ENCODE results near the gene ST3GAL5. TPM values are rescaled to one million over a fixed set of nuclear protein-coding genes. Genes with fewer than 3 reads are reported as not detected.

ST3GAL5 gene
- polyA plus RNA-seq, 4 donors: 1.6 to 5.3 (median 3.6) TPM

DNA sequence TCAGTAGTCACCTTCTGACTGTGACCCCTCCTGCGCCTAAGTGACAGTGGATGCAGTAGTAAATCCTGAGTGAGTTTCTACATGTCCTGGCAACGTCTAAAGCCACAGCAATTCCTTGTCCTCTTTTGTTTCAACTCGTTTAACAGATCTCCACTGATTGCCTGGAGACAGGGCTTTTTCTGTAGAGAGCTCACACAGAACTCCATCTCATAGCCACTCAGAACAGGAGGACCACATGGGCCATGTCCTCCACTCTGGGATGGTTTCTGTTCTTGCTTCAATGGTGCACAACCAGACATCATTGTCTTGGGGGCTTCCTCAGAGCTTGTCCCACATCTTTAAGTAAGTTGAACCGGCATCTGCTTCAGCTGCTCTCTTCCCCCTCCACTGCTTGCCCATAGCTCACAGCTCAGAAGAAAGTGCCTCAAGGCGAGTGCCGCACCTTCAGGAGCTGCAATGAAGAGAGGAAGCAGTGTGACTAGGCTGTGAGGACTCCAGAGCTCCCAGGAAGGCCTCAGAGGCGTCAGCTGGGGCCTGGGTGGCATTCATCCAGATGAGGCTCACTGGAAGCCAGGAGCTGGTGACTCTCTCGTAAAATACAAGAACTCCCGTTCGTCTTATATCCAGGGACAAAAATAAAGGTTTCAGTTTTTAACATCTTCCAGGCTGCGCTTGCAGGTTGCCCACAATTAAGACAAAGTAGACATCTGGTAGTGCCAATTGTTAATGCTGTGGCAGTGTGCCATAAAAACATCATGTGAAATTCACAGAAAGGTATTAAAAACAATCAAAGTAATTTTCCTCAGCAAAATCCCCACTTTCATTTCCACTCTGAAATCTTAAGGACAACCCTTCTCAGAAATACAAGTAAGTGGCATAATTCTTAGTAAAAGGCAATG, 37.3 kb downstream of the ST3GAL5 start:
- 67 to 75% (median 68%) methylated on average over 11 of the region's 11 CpGs for WGBS, 3 donors
- peaks cover 0 to 4% (median 0%) of the 10 kb centered on the region in 3 donors for H3K4me1 ChIP-seq (ENCODE audit: control insufficient read depth in 3 of 3, insufficient read depth in 2 of 3, low read depth in 1 of 3, low read length in 2 of 3)
- H3K27ac ChIP-seq (ENCODE audit: low read depth in 1 of 3, low read length in 2 of 3): peak overlapping the region in 2 of 3 donors; percentile 52 to 68
- peaks cover 0 to 6% (median 0%) of the 10 kb centered on the region in 3 donors for H3K36me3 ChIP-seq (ENCODE audit: control insufficient read depth in 3 of 3, insufficient read depth in 2 of 3, low read depth in 1 of 3, low read length in 3 of 3)
- H3K9me3 ChIP-seq (ENCODE audit: control insufficient read depth in 2 of 2, insufficient read depth in 1 of 2, low read depth in 1 of 2, low read length in 1 of 2): no peaks in the 10 kb centered on the region
- H3K4me3 ChIP-seq (ENCODE audit: low read depth in 1 of 3, low read length in 3 of 3): no peak overlapping the region
- no peaks in the 10 kb centered on the region for H3K27me3 ChIP-seq (ENCODE audit: control insufficient read depth in 3 of 3, insufficient read depth in 3 of 3, low read length in 3 of 3)
- DNase-seq: no peak
- no peak for FAIRE-seq

- H3K27me3 ChIP-seq (ENCODE audit: control insufficient read depth in 3 of 3, insufficient read depth in 3 of 3, low read length in 3 of 3): no peaks in the 10 kb centered on the region
- no peak for FAIRE-seq
- H3K27ac ChIP-seq (ENCODE audit: low read depth in 1 of 3, low read length in 2 of 3): no peak overlapping the region
- H3K4me1 ChIP-seq (ENCODE audit: control insufficient read depth in 3 of 3, insufficient read depth in 2 of 3, low read depth in 1 of 3, low read length in 2 of 3): peaks cover 0 to 4% (median 0%) of the 10 kb centered on the region in 3 donors
- DNase-seq: no peak
- peaks cover 0 to 6% (median 0%) of the 10 kb centered on the region in 3 donors for H3K36me3 ChIP-seq (ENCODE audit: control insufficient read depth in 3 of 3, insufficient read depth in 2 of 3, low read depth in 1 of 3, low read length in 3 of 3)
- no peak overlapping the region for H3K4me3 ChIP-seq (ENCODE audit: low read depth in 1 of 3, low read length in 3 of 3)
- H3K9me3 ChIP-seq (ENCODE audit: control insufficient read depth in 2 of 2, insufficient read depth in 1 of 2, low read depth in 1 of 2, low read length in 1 of 2): no peaks in the 10 kb centered on the region
- WGBS, 3 donors: 90 to 94% (median 92%) methylated on average over 10 of the region's 10 CpGs
These were observed 38.3 kb downstream of the ST3GAL5 start for GRCh38 chr2:85850451-85850850.

GRCh38 chr2:85847051-85847588, 41.7 kb downstream of the ST3GAL5 start:
- H3K27ac ChIP-seq (ENCODE audit: low read depth in 1 of 3, low read length in 2 of 3): no peak overlapping the region
- H3K36me3 ChIP-seq (ENCODE audit: control insufficient read depth in 3 of 3, insufficient read depth in 2 of 3, low read depth in 1 of 3, low read length in 3 of 3): peaks cover 0 to 2% (median 0%) of the 10 kb centered on the region in 3 donors
- H3K27me3 ChIP-seq (ENCODE audit: control insufficient read depth in 3 of 3, insufficient read depth in 3 of 3, low read length in 3 of 3): no peaks in the 10 kb centered on the region
- FAIRE-seq: no peak
- no peak overlapping the region for H3K4me3 ChIP-seq (ENCODE audit: low read depth in 1 of 3, low read length in 3 of 3)
- 64 to 65% (median 64%) methylated on average over 2 of the region's 2 CpGs for WGBS, 3 donors
- no peak for DNase-seq
- H3K9me3 ChIP-seq (ENCODE audit: control insufficient read depth in 2 of 2, insufficient read depth in 1 of 2, low read depth in 1 of 2, low read length in 1 of 2): peaks cover 0 to 3% of the 10 kb centered on the region in 2 donors
- no peaks in the 10 kb centered on the region for H3K4me1 ChIP-seq (ENCODE audit: control insufficient read depth in 3 of 3, insufficient read depth in 2 of 3, low read depth in 1 of 3, low read length in 2 of 3)

GRCh38 chr2:85846411-85846810, 42.4 kb downstream of the ST3GAL5 start:
- H3K27ac ChIP-seq (ENCODE audit: low read depth in 1 of 3, low read length in 2 of 3): no peak overlapping the region
- H3K4me3 ChIP-seq (ENCODE audit: low read depth in 1 of 3, low read length in 3 of 3): no peak overlapping the region
- no peak for FAIRE-seq
- WGBS, 3 donors: 83 to 87% (median 84%) methylated on average over 4 of the region's 4 CpGs
- peaks cover 0 to 3% of the 10 kb centered on the region in 2 donors for H3K9me3 ChIP-seq (ENCODE audit: control insufficient read depth in 2 of 2, insufficient read depth in 1 of 2, low read depth in 1 of 2, low read length in 1 of 2)
- DNase-seq: no peak
- no peaks in the 10 kb centered on the region for H3K4me1 ChIP-seq (ENCODE audit: control insufficient read depth in 3 of 3, insufficient read depth in 2 of 3, low read depth in 1 of 3, low read length in 2 of 3)
- H3K36me3 ChIP-seq (ENCODE audit: control insufficient read depth in 3 of 3, insufficient read depth in 2 of 3, low read depth in 1 of 3, low read length in 3 of 3): peaks cover 0 to 2% (median 0%) of the 10 kb centered on the region in 3 donors
- H3K27me3 ChIP-seq (ENCODE audit: control insufficient read depth in 3 of 3, insufficient read depth in 3 of 3, low read length in 3 of 3): no peaks in the 10 kb centered on the region

- H3K4me3 ChIP-seq (ENCODE audit: low read depth in 1 of 3, low read length in 3 of 3): no peak overlapping the region
These were observed 44.3 kb downstream of the ST3GAL5 start for GRCh38 chr2:85844486-85844885.

GRCh38 chr2:85843543-85843942, 45.2 kb downstream of the ST3GAL5 start:
- Histone ChIP-seq H3K27me3 (ENCODE audit: control insufficient read depth in 3 of 3, insufficient read depth in 3 of 3, low read length in 3 of 3) (no peaks in the 10 kb centered on the region), H3K4me3 (ENCODE audit: low read depth in 1 of 3, low read length in 3 of 3) (no peak overlapping the region), H3K9me3 (ENCODE audit: control insufficient read depth in 2 of 2, insufficient read depth in 1 of 2, low read depth in 1 of 2, low read length in 1 of 2) (peaks cover 0 to 3% of the 10 kb centered on the region in 2 donors), H3K36me3 (ENCODE audit: control insufficient read depth in 3 of 3, insufficient read depth in 2 of 3, low read depth in 1 of 3, low read length in 3 of 3) (peaks cover 0 to 3% (median 0%) of the 10 kb centered on the region in 3 donors), H3K4me1 (ENCODE audit: control insufficient read depth in 3 of 3, insufficient read depth in 2 of 3, low read depth in 1 of 3, low read length in 2 of 3) (no peaks in the 10 kb centered on the region), H3K27ac (ENCODE audit: low read depth in 1 of 3, low read length in 2 of 3) (no peak overlapping the region)
- FAIRE-seq: no peak
- 27 to 47% (median 41%) methylated on average over 4 of the region's 4 CpGs for WGBS, 3 donors
- DNase-seq: peak in 1 of 2 donors; percentile 58

More at GRCh38 chr2:85844486-85844885, 44.3 kb downstream of the ST3GAL5 start:
- H3K27me3 ChIP-seq (ENCODE audit: control insufficient read depth in 3 of 3, insufficient read depth in 3 of 3, low read length in 3 of 3): no peaks in the 10 kb centered on the region
- DNase-seq: no peak
- no peaks in the 10 kb centered on the region for H3K4me1 ChIP-seq (ENCODE audit: control insufficient read depth in 3 of 3, insufficient read depth in 2 of 3, low read depth in 1 of 3, low read length in 2 of 3)
- no peak for FAIRE-seq
- peaks cover 0 to 3% (median 0%) of the 10 kb centered on the region in 3 donors for H3K36me3 ChIP-seq (ENCODE audit: control insufficient read depth in 3 of 3, insufficient read depth in 2 of 3, low read depth in 1 of 3, low read length in 3 of 3)
- 81 to 99% (median 88%) methylated on average over 4 of the region's 4 CpGs for WGBS, 3 donors
- peaks cover 0 to 3% of the 10 kb centered on the region in 2 donors for H3K9me3 ChIP-seq (ENCODE audit: control insufficient read depth in 2 of 2, insufficient read depth in 1 of 2, low read depth in 1 of 2, low read length in 1 of 2)
- H3K27ac ChIP-seq (ENCODE audit: low read depth in 1 of 3, low read length in 2 of 3): no peak overlapping the region

- WGBS, 3 donors: 75 to 88% (median 86%) methylated on average over 9 of the region's 9 CpGs
- no peak for FAIRE-seq
- peak in 1 of 2 donors; percentile 22 for DNase-seq
- peaks cover 0 to 5% of the 10 kb centered on the region in 2 donors for H3K9me3 ChIP-seq (ENCODE audit: control insufficient read depth in 2 of 2, insufficient read depth in 1 of 2, low read depth in 1 of 2, low read length in 1 of 2)
- no peaks in the 10 kb centered on the region for H3K4me1 ChIP-seq (ENCODE audit: control insufficient read depth in 3 of 3, insufficient read depth in 2 of 3, low read depth in 1 of 3, low read length in 2 of 3)
- peaks cover 0 to 4% (median 0%) of the 10 kb centered on the region in 3 donors for H3K27me3 ChIP-seq (ENCODE audit: control insufficient read depth in 3 of 3, insufficient read depth in 3 of 3, low read length in 3 of 3)
- H3K4me3 ChIP-seq (ENCODE audit: low read depth in 1 of 3, low read length in 3 of 3): no peak overlapping the region
- peaks cover 0 to 3% (median 0%) of the 10 kb centered on the region in 3 donors for H3K36me3 ChIP-seq (ENCODE audit: control insufficient read depth in 3 of 3, insufficient read depth in 2 of 3, low read depth in 1 of 3, low read length in 3 of 3)
- no peak overlapping the region for H3K27ac ChIP-seq (ENCODE audit: low read depth in 1 of 3, low read length in 2 of 3)
These were observed 48.7 kb downstream of the ST3GAL5 start for GRCh38 chr2:85840091-85840490.

DNA sequence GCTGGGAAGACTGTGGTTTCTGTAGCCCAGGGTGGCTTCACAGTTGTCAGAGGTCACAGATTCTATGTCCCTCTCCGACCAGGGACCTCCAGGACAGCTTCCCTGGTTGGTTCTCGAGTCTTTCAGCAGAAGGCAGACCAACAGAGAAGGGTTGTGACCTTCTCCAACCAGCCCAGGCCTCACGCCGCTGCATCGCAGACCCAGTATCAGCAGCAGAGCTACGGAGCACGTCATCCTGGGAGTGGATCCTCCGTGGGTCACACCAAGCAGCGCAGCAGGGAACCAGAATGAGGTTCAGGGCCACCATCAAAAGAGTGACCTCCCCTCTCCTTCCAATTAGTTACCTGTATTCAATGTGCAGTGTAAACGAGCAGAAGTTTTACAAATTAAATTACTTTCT, 49.3 kb downstream of the ST3GAL5 start:
- WGBS, 3 donors: 79 to 89% (median 84%) methylated on average over 10 of the region's 10 CpGs
- Histone ChIP-seq H3K36me3 (ENCODE audit: control insufficient read depth in 3 of 3, insufficient read depth in 2 of 3, low read depth in 1 of 3, low read length in 3 of 3) (peaks cover 0 to 3% (median 0%) of the 10 kb centered on the region in 3 donors), H3K27me3 (ENCODE audit: control insufficient read depth in 3 of 3, insufficient read depth in 3 of 3, low read length in 3 of 3) (peaks cover 0 to 4% (median 0%) of the 10 kb centered on the region in 3 donors), H3K27ac (ENCODE audit: low read depth in 1 of 3, low read length in 2 of 3) (no peak overlapping the region), H3K4me3 (ENCODE audit: low read depth in 1 of 3, low read length in 3 of 3) (no peak overlapping the region), H3K4me1 (ENCODE audit: control insufficient read depth in 3 of 3, insufficient read depth in 2 of 3, low read depth in 1 of 3, low read length in 2 of 3) (no peaks in the 10 kb centered on the region), H3K9me3 (ENCODE audit: control insufficient read depth in 2 of 2, insufficient read depth in 1 of 2, low read depth in 1 of 2, low read length in 1 of 2) (peaks cover 0 to 5% of the 10 kb centered on the region in 2 donors)
- DNase-seq: no peak
- no peak for FAIRE-seq
